AG09309 (cell line): ENCODE results near the gene SOX4.

Experiments used
- DNase-seq: peaks from one replicate; pipeline ENCODE4 v3.0.0-alpha.2; 2010; ENCODE audit warnings: low read depth
- H3K4me3 ChIP-seq: 2 replicates; pipeline ENCODE4 v1.5.1; 2011; ENCODE audit warnings: mild to moderate bottlenecking, low read depth, low read length, moderate library complexity; ENCODE audit not compliant: control insufficient read depth
- CTCF ChIP-seq: IDR thresholded peaks from 2 replicates; pipeline ENCODE4 v1.5.1; 2011; ENCODE audit warnings: mild to moderate bottlenecking, low read depth, low read length, inconsistent platforms; ENCODE audit not compliant: insufficient read depth, control insufficient read depth; ENCODE audit errors: missing control alignments

SOX4 gene

GRCh38 chr6:21560249-21560648 is 33.3 kb upstream of the SOX4 start:
- H3K4me3 ChIP-seq: no peak overlapping the region
- TF ChIP-seq CTCF: no peak
- DNase-seq: no peak

GRCh38 chr6:21565431-21565830 is 28.1 kb upstream of the SOX4 start:
- H3K4me3 ChIP-seq: no peak overlapping the region
- no peak for TF ChIP-seq CTCF
- no peak for DNase-seq

GRCh38 chr6:21578523-21578922 is 15.0 kb upstream of the SOX4 start:
- no peak for DNase-seq
- TF ChIP-seq CTCF: no peak
- no peak overlapping the region for H3K4me3 ChIP-seq

GRCh38 chr6:21582651-21583050 is 10.9 kb upstream of the SOX4 start:
- TF ChIP-seq CTCF: no peak
- no peak overlapping the region for H3K4me3 ChIP-seq
- no peak for DNase-seq

- H3K4me3 ChIP-seq: no peak overlapping the region
- TF ChIP-seq CTCF: no peak
- no peak for DNase-seq
Measured at GRCh38 chr6:21586300-21586699, 7.3 kb upstream of the SOX4 start.

GRCh38 chr6:21586740-21587178 is 6.8 kb upstream of the SOX4 start:
- H3K4me3 ChIP-seq: peak overlapping the region; percentile 62
- no peak for TF ChIP-seq CTCF
- DNase-seq: no peak

GRCh38 chr6:21587179-21587960 is 6.2 kb upstream of the SOX4 start:
- peak; percentile 38 for TF ChIP-seq CTCF
- no peak for DNase-seq
- peak overlapping the region; percentile 62 for H3K4me3 ChIP-seq
